GM19452 (cell line): ENCODE data around the gene TECPR2.

Experiments used
- ATAC-seq: cut with Tn5 transposase; IDR thresholded peaks from one replicate; pipeline ENCODE4 v1.9.1; 2021; ENCODE audit not compliant: unreplicated experiment

TECPR2 gene

DNA sequence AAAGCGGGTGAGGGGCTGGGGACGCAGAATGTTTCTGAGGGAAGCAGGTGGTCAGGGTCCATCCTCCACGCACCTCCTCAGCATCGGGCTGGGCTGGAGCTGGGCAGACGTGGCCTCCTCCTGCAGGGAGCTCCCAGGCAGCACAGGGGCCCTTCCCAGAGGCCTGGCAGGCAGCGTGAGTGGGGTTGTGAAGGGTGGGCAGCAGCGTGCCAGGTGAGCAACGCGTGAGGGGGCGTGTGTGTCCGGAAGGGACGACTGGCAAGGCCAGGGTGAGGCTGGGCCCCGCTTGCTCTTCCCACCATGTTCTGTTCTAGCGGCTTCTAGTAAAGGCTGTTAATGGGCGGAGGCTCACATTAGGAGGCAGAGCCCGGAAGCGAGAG lies 129.8 kb downstream of the TECPR2 start:
- ATAC-seq = no peak

DNA sequence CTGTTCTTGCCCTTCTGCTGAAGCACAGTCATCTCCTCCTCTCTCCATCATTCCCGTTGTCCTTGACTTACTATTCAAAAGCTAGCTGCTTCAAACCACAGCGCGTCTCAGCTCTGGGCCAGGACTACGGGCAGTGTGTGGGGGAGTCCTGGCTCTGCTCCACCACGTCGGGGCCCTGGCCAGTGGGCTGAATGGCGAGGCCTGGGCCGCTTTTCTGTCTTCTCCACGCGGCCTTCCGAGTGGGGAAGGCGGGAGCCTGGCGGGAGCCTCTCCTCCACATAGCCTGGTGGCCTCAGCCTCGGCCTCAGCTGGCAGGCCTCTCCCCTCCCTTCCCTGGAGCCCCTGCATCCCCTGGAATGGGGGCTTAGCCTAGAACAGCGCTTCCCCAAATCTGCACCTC lies 130.4 kb downstream of the TECPR2 start:
- ATAC-seq = no peak

DNA sequence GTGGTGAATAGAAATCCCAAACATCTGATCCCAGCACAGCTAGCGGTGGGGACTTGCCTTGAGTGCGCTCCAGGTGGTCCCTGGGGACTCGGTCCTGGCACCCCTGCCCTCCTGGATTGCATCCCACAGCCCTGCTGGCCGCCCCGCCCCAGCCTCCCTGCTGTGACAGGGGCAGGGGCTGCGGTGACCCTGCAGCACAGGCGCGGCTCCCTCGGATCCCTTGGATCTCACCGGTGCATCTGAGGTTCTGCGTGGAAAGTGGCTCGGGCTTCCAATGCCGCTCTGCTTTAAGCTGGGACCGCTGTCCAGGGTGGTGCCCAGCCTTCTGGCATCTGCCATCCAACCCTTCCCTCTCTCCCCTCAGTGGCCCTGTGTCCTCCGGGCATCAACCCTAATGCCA lies 130.8 kb downstream of the TECPR2 start:
- ATAC-seq = no peak

DNA sequence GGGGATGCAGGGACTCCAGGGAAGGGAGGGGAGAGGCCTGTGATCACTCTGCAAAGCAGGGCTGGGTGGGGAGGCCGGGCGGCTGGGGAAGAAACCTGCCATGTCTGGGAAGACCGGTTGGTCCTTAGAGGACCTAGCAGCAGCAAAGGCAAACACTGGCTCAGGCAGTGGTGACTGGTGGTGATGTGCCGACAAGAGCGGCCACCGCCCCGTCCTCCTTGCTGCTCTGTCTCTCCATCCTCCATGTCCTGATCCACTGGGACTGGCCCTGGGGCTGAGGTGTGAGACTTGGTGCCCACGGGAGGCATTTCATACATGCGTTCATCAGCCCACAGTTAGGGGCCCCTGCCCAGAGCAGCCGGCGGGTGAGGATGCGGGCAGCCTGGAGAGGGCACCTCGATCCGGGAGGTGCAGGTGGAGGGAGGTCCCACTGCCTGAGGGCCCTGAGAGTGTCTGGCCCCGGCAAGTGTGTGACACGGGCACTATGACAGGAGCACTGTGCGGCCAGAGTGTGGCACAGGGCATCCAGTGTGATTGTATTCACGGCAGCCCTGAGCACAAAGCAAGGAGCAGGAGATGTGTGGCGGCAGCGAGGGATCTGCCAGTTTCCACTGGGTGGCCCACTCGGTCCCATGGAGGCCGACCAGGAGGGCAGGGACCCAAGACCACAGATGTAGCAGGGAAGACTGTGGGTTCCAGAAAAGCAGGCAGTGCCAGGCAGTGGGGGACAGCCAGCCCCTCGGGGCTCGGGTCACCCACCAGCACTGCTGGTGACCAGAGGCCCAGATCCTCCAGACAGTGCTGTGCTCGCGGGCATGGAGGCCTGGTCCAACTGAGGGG lies 133.0 kb downstream of the TECPR2 start:
- ATAC-seq = no peak

DNA sequence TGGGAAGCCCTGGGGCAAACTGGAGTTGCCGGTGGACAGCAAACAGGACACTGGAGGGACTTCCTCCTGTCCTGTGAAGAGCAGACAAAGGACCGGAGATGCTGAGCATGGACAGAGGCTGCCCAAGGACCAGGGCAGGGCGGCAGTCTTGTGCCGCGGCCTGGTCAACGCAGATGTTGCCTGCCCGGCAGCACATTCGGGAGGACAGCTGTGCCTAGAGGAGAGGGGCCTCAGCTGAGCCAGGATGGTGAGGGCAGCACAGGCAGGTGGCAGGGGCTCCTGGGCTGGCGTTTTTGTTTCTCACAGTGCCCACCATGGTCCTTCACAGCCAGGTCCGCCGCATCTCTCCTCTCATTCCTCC lies 133.6 kb downstream of the TECPR2 start:
- ATAC-seq = no peak

DNA sequence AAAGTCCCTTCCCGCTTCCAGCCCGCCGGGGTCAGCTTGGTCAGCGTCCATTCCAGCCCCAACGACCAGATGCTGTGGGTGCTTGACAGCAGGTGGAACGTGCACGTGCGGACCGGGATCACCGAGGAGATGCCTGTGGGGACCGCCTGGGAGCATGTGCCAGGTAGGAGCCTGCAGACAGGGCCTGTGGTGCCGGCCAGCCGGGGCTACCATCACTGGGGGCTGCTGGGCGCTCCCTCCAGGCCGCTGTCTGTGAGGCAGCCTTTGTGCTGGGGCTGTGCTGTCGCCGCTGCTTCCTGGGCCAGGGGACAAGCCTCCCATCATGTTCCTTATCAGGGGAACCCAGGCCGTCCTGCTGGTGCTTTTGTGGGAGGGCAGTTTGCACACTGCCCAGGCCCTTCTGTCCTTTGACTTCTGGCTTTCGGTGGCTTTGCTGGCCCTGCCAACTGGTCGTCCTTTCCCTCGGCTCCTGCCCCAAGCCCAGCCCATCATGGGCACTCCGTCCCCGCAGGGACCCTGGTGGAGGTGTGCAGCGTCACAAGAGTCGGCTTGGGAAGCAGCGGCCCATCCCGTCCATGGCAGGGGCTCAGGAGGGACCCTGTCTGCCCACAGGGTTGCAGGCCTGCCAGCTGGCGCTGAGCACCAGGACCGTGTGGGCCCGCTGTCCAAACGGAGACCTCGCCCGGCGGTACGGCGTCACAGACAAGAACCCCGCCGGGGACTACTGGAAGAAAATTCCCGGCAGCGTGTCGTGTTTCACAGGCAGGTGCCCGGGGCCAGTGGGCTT lies 134.4 kb downstream of the TECPR2 start:
- no peak for ATAC-seq

DNA sequence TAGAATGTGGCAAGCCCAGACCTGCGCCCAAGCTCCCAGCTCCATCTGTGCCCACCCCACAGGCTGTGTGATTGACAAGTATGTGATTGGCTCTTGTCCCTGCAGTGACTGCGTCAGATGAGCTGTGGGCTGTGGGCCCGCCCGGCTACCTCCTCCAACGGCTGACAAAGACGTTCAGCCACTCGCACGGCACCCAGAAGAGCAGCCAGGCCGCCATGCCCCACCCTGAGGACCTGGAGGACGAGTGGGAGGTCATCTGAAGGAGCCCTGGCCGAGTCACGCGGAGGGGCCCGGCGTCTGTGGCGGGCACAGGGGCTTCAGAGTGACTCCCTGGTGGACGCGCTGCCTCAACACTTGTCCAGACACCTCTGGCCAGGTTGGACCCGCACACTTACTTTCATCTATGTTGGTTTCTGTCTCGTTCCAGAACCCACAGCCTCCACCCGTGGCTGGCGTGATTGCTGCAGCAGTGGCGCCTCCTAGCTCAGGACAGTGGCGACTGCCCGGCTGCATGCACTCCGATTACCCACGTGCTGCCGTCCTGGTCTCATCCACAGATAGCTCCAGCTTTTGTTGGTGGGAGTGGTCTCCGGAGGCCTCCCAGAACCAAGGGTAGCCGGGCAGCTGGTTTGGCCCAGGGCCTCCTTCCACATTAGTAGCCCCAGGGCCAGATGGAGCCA lies 135.4 kb downstream of the TECPR2 start:
- ATAC-seq = no peak

DNA sequence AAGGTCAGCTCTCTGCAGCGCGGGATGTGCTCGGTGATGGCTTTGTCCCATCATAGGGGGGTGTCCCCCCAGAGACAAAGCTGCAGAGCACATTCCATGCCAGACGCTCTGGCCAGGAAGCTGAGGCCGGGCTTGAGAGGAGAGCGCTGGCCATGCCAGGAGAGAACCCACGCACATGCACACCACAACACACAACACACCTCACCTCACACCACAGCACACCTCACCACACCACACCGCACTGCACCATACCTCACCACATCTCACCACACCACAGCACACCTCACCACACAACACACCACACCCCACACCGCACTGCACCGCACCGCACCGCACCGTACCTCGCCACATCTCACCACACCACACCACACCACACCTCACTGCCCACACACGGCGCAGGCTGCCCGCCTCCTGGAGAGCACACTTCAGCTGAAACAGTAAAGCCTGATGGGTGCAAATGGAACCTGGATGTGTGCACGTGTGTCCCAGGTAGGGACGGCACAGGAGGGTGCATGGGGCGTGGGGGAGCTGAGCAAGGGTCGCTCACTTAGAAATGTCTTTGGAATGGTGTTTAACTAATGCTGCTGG lies 136.0 kb downstream of the TECPR2 start:
- no peak for ATAC-seq

DNA sequence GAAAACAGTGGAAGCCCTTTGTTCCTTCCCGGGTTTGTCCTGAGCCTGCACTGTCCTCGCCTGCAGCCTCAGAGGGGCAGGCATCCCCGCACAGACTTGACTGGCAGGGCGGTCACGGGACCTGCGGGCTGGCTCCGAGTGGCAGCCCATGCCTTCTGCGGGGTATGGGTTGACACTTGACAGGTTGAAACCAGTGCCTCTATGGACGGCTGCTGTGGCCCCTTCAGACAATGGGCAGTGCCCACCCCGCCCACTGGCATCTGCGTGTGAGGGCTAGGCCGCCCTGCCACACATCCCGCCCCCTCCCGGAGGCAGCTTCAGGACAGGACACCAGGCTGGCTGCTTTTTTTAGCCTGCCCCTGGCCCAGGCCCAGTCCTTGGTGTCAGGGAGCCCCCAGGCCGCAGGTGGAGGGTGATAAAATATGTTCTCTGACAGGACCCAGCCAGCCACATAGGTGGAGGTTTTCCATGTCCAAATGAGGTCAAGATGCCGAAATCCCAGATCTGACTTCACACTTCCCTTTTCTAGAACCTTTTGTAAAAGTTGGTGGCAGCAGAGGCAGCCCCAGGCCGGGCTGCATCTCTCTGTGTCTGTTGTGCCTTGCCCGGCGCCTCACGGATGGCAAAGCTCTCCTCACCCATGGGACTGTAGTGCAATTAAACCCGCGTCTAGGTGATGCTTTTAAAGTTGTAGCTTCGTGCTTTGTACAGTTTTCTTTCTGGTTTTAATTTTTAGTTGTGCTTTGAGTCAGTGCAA lies 136.8 kb downstream of the TECPR2 start:
- ATAC-seq = no peak

DNA sequence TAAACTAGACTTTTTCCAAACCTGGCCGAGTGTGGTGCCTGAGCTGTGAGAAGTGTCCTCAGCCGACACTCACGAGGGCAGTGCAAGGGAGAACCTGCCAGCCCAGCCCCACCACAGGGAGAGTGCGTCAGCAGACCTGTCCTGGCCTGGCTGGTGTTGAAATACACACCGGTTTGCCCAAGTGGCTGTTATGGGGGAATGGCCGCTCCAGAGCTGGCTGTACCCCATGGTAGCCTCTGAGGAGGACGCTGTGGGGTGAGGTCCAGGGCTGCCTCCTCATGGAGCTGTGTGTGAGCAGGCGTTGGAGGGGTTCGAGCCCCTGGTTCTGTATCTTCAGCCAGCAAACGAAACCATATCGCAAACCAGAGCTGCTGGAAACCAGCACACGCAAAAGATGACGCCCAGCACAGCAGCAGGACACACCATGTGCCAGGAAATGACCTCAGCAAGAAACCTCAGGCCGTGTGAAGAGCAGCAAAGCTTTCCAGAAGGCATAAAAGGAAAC lies 137.5 kb downstream of the TECPR2 start:
- ATAC-seq = no peak

DNA sequence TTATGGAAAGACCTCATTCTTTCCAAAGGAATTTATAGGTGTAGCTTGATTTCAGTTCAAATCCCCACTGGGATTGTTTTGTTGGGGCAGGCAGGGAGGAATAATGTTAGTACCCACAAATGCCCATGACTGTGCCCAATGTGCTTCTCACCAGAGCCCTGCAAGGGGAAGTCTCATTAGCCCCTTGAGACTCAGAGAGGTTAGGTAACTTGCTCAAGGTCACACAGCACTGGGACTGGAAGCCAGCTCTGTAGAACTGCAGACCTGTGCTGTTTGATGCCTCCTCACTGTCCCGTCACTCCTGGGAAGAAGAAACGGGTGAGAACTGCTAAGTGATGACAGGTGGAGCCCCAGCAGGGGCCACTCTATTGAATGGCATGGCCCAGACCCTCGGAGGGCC lies 138.0 kb downstream of the TECPR2 start:
- ATAC-seq = no peak

DNA sequence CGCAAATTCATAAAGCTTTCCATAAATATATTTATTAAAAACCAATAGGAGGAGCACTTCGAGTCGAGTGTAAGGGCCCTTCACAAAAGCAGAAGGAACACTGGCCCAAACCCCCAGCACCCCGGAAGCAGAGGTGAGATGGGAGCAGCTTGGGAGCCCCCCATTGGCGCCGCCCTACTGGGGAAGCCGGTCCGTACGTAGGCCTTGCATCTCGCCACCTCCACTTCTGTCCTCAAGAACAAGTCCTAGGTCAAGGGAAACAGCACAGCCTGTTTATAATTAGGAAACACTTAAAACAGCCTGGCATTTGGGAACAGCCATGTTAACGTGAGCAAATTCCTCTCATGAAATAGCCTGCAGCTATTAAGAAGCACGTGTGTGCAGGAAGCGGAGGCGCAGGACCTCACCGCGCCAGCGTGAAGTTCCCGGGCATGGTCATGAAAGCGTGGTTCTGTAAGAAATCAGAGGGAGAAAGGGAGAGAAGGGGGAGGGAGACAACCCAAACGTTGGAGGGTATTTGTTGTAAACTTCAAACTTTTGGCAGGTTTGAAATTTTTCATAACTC lies 139.1 kb downstream of the TECPR2 start:
- no peak for ATAC-seq

DNA sequence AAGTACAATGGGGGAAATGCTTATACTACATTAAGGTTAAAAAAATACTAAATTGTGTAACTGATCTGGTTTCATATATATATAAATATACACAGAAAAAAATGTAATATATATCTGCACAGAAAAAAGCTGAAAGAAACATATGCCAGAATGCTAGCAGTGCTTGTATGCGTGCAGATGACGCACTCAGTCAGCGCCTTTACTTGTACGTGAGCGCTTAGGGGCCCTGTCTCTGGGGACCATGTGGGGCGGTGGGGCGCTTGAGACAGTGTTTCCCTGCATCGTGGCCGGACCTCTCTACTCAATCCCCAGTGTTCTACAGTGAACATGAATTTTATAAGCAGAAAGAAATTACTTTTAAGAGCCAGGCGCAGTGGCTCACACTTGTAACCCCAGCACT lies 139.8 kb downstream of the TECPR2 start:
- ATAC-seq = no peak

DNA sequence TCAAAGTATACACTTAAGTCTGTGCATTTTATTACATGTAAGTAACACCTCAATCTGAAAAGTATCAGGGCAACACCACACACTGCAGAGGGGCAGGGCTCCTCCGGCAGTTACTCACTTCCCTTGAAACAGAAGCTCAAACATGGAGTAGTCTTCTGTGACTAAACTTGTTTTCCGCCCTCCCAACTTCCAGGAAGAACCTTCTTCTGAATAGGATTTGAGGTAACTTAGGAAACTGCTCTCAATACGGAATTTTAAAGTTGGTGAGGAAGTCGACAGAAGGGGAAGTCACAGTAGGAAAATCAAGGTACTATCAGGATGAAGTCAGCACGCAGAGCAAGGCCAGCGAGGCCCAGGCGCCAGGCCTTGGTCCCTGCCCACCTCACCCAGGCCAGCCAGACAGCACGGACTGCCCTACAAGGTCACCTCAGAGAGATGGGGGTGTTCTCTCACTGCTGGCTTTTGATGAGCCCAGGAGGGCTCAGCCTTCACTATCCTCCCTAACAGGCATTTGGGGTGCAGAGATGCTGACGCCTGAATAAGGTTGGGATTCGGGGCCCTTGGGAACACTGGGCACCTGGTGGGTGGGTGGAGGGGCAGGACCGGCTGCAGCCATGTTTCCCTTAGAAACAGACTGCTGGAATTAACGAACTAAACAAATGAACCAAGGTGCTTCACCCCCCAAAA lies 141.0 kb downstream of the TECPR2 start:
- no peak for ATAC-seq

DNA sequence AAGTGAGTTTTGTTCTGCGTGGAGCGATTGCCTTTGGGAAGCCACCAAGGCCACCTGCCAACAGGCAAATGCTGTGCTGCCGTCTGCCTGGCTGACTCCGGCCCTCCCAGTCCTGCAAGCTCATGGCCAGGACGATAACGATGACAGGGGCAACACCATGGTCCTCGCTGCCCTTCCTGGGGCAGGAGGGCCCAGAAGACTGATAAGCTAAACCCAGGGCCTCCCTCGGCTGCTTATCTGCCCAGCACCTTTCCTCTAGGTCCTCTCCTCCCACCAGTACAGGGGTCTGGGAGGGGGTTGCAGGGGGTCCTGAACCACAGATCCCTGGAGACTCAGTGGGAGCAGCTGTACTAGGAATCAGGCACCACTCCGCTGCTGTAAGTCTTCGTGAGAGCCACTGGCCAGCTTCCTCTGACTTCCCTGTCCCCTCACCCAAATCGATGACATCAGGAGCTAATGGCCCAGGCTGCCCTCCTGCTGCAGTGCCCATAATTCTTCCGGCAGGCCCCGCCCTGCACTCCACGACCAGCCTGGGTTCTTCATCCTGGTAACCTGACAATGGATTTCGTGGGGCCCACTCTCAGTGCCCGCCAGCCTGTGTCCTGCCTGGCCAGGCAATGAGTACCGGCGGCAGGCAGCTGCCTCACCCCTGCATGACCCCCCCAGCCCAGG lies 141.7 kb downstream of the TECPR2 start:
- no peak for ATAC-seq

DNA sequence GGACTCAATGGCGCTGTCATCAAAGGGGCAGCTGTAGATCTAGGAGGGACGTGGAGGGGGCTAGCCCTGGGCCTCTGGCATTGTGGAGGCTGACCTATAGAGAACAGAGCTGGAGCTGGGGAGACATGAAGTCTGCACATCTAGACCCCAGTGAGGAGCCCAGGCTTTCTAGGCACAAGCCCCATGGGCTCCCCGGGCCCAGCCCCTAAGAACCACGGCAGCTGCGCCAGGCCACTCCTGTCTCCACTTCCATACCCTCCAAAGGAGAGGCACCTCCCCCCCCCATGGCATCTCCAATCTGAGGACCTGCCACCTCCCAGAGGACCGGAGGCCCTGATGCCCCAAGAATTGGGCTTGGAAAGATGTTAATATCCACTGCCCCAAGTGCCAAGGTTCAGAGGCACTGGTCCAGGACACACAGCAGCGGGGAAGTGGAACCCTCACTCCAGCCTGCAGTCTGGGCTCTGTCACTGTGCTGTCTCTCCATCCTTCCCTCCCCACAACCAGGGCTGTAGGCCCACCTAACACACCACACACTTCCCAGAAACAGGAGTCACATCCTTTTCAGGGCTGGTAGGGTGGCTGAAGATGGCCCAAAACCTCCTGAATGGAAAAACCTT lies 142.4 kb downstream of the TECPR2 start:
- no peak for ATAC-seq

DNA sequence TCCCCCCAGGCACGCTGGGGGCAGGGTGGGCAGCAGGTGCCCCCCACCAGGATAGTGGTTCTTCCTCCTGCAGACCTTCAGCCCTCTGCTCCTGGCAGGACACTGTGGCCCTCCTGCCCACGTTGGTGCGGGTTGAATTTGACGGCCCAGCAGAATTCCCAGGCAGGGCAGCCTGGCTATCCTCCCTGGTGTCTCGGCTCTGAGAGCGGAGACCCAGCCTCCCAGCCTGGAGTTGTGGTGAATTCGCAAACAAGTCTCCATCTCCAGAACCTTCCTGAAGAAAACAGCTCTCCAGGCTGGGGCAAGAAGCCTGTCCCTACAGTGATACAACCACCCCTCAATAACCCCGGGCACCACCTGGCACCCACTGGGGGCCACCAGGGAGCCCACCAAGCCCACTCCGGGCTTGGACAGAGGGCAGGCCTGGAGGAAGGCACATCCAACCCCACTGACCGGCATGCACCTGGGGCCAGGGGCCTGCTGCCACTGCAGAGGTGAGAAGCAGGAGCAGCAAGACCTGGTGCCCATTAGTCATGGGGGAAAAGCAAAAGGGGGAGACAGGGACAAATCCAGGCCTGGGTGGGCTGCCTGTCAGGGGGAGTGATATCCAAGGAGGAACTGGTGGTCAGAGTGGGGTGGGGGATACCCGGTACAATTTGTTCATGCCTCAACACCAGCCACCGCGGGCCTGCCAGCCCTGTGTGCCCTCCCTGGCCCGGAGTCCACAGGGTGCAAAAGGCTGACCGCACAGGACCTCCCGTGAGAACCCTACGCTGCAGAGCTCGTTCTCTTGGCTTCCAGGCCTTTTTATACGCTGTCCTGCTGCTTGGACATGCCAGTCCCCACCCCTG lies 143.3 kb downstream of the TECPR2 start:
- ATAC-seq = no peak

DNA sequence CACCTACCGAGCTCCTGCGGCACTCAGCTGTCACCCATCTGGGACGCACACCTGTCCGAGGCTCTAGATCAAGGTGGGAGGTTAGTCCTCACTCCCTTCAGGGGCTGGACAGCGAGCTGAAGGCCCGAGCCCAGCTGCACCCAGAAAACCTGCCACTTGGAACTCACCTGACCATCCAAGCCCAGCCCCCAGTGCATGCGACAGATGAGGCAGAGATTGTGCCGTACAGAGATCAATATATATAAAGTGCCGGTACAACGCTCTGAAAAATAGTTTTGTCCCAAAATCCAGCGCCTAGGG lies 143.8 kb downstream of the TECPR2 start:
- no peak for ATAC-seq
